Activated CD8-positive, alpha-beta memory T cell treated with anti-CD3 and anti-CD28 coated beads for 4 hours (primary cell): ENCODE data around the gene FAM110A.
A peak's percentile ranks its signal among the peaks of the same experiment; 100 is the strongest.
"Not testable (repeated sequence)": the region's sequence is repeated elsewhere in the genome, so short reads cannot be mapped to it uniquely, and the experiment has no call there.

Source experiments
- DNase-seq, 2 donors: peaks; one replicate each; pipeline ENCODE4 v3.0.0-alpha.2; 2020; ENCODE audit warnings: low read depth in 2 of 2

Gene FAM110A

GRCh38 chr20:873875-874607, 40.5 kb downstream of the FAM110A start:
- DNase-seq, result no peak

- DNase-seq, result no peak
These were observed 41.6 kb downstream of the FAM110A start for GRCh38 chr20:875115-875514.

GRCh38 chr20:877814-878213, 44.3 kb downstream of the FAM110A start:
- no peak for DNase-seq

- no peak for DNase-seq
These were observed 45.2 kb downstream of the FAM110A start for GRCh38 chr20:878511-879307.

GRCh38 chr20:879626-880025, 46.1 kb downstream of the FAM110A start:
- no peak for DNase-seq

- peak in 1 of 2 donors; percentile 1 for DNase-seq
These were observed 47.7 kb downstream of the FAM110A start for GRCh38 chr20:881051-881782.

- DNase-seq, result no peak
These were observed 48.2 kb downstream of the FAM110A start for GRCh38 chr20:881783-882144.

- DNase-seq, result no peak
These were observed 51.8 kb downstream of the FAM110A start for GRCh38 chr20:884983-885952.

GRCh38 chr20:887137-887536, 53.6 kb downstream of the FAM110A start:
- no peak for DNase-seq

GRCh38 chr20:888057-888456, 54.5 kb downstream of the FAM110A start:
- no peak for DNase-seq

- no peak for DNase-seq
These were observed 55.6 kb downstream of the FAM110A start for GRCh38 chr20:889106-889505.

- DNase-seq, result no peak
These were observed 56.5 kb downstream of the FAM110A start for GRCh38 chr20:889932-890463.

GRCh38 chr20:890666-891057, 57.1 kb downstream of the FAM110A start:
- no peak for DNase-seq

- DNase-seq, result no peak
These were observed 57.7 kb downstream of the FAM110A start for GRCh38 chr20:891058-891705.

- DNase-seq, result no peak
These were observed 58.2 kb downstream of the FAM110A start for GRCh38 chr20:891706-892080.

- DNase-seq, result not testable (repeated sequence)
These were observed 58.9 kb downstream of the FAM110A start for GRCh38 chr20:892371-892770.
